PFSK-1 (cell line): ENCODE results near the gene OLFM2.

Source experiments
- FOXP2 ChIP-seq: optimal IDR thresholded peaks from 2 replicates; pipeline ENCODE3; 2011; ENCODE audit warnings: borderline replicate concordance, control low read depth, inconsistent platforms; ENCODE audit not compliant: insufficient read depth; ENCODE audit errors: extremely low read length, extremely low read depth
- POLR2AphosphoS5 ChIP-seq: IDR thresholded peaks from 2 replicates; pipeline ENCODE4 v1.6.1; 2012; ENCODE audit warnings: low read depth, mild to moderate bottlenecking, control low read depth, low read length, moderate library complexity
- SIN3A ChIP-seq: IDR thresholded peaks from 2 replicates; pipeline ENCODE4 v1.6.1; 2012; ENCODE audit warnings: mild to moderate bottlenecking, low read length, moderate library complexity, borderline replicate concordance; ENCODE audit not compliant: insufficient read depth
- TAF1 ChIP-seq: IDR thresholded peaks from 2 replicates; pipeline ENCODE4 v1.6.1; 2012; ENCODE audit warnings: low read length, control low read depth, borderline replicate concordance; ENCODE audit not compliant: insufficient read depth
- TF ChIP-seq, protein P1 (sequence below), 2 experiments: IDR thresholded peaks; 2 replicates each; pipeline versions ENCODE4 v1.6.1 to v1.8.0; 2011 to 2012; ENCODE audit warnings: low read depth in 2 of 2, low read length in 2 of 2, control low read depth in 1 of 2, inconsistent platforms in 1 of 2, mild to moderate bottlenecking in 1 of 2, moderate library complexity in 1 of 2; ENCODE audit not compliant: insufficient read depth in 1 of 2

Gene OLFM2

DNA sequence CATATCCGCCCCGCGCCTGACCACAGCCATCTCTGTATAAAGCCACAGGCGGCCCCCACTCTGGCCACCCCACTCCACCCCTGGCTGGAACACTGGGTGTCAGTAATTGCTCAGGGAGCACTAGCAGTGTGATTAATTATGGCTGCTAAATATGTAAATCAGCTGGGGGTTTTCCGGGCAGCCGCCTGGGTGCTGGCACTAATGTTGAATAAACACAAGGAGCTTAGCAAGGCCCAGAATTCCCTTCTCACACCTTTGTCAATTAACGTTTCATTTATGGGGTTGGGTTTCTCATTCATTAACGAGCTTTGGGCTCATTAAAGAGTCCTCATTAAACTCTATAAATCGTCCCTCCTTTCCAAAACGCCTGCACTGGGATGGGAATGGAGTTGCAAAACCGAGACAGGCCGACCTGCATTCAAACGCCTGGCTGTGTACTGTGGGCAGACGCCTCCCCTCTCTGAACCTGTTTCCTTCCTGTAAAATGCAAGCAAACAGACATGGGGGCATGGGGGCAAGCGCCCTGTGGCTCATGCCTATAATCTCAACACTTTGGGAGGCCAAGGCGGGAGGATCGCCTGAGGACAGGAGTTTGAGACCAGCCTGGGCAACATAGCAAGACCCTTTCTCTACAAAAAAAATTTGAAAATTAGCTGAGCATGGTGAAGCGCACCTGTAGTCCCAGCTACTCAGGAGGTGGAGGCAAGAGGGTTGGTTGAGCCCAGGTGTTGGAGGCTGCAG lies 17.7 kb upstream of the OLFM2 start:
- TF ChIP-seq, protein P1, sequence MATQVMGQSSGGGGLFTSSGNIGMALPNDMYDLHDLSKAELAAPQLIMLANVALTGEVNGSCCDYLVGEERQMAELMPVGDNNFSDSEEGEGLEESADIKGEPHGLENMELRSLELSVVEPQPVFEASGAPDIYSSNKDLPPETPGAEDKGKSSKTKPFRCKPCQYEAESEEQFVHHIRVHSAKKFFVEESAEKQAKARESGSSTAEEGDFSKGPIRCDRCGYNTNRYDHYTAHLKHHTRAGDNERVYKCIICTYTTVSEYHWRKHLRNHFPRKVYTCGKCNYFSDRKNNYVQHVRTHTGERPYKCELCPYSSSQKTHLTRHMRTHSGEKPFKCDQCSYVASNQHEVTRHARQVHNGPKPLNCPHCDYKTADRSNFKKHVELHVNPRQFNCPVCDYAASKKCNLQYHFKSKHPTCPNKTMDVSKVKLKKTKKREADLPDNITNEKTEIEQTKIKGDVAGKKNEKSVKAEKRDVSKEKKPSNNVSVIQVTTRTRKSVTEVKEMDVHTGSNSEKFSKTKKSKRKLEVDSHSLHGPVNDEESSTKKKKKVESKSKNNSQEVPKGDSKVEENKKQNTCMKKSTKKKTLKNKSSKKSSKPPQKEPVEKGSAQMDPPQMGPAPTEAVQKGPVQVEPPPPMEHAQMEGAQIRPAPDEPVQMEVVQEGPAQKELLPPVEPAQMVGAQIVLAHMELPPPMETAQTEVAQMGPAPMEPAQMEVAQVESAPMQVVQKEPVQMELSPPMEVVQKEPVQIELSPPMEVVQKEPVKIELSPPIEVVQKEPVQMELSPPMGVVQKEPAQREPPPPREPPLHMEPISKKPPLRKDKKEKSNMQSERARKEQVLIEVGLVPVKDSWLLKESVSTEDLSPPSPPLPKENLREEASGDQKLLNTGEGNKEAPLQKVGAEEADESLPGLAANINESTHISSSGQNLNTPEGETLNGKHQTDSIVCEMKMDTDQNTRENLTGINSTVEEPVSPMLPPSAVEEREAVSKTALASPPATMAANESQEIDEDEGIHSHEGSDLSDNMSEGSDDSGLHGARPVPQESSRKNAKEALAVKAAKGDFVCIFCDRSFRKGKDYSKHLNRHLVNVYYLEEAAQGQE (IDR thresholded peaks at IDR 0.05; ENCODE audit: insufficient read depth in 1 of 2, low read depth in 2 of 2, low read length in 2 of 2): no peak
- no peak for TF ChIP-seq SIN3A
- TF ChIP-seq POLR2AphosphoS5: no peak
- TF ChIP-seq TAF1: no peak
- TF ChIP-seq FOXP2: no peak

DNA sequence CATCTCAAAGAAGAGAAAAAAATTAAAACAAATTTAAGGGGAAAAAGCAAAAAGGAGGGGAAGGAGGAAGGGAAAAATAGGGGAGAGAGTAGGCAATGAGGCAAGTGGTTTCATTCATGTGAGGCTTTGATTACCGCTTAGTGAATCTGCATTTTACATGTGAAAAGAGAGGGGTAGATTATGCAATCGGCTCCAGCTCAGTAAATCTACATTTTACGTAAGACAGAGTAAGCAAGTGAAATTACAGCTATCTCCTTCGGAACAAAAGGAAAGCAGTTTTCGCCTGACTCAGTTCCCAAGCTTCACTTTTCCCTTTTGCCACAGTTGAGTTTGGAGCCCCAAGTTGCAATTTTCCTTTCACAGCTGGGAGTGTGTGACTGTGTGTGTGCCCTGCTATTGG lies 16.0 kb upstream of the OLFM2 start:
- no peak for TF ChIP-seq POLR2AphosphoS5
- TF ChIP-seq FOXP2: no peak
- TF ChIP-seq, protein P1 (IDR thresholded peaks at IDR 0.05; ENCODE audit: insufficient read depth in 1 of 2, low read depth in 2 of 2, low read length in 2 of 2): no peak
- TF ChIP-seq TAF1: no peak
- TF ChIP-seq SIN3A: no peak

DNA sequence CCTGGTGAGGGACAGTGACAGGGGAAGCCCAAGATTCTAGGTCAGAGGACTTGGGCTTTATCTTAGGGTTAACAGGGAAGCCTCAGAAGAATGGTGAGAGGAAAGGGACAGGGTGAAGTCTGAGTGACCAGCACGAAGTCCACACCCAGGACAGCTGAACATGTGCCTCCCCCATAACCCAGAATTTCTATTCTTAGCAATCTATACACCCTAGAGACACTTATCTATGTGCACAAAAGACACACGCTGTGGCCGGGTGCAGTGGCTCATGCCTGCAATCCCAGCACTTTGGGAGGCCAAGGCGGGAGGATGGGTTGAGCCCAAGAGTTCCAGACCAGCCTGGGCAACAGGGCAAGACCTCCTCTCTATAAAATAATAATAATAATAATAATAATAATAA lies 11.1 kb upstream of the OLFM2 start:
- TF ChIP-seq TAF1: no peak
- TF ChIP-seq, protein P1 (IDR thresholded peaks at IDR 0.05; ENCODE audit: insufficient read depth in 1 of 2, low read depth in 2 of 2, low read length in 2 of 2): no peak
- TF ChIP-seq FOXP2: no peak
- TF ChIP-seq POLR2AphosphoS5: no peak
- no peak for TF ChIP-seq SIN3A

DNA sequence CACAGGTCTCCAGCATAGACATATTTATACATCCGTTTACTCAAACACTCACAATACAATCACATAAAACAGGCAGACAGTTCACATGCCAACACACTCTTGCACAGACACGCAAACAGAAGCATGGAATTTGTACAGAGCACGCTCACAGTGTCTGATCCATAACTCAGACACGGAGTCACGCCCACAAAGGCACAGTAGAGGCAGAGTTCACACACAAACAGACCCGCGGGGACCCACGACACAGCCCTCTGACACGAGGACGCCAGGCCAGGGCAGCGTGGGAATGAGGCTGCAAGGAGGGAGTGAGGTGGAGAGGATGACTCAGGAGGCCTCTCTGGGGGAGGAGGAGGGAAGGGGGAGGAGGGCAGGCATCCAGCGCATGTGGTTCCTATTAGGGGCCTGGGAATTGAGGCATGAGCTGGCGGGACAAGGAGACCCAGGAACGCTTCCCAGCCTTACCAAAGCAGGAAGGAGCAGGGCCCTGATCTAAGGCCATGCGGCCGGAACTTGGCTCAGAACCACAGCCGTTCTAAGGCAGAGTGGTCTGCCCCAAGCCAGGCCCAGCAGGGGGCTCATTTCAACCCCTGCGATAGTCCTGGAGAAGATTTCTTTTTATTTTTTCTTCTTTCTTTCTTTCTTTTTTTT lies 9.1 kb upstream of the OLFM2 start:
- TF ChIP-seq POLR2AphosphoS5 (peak; percentile 44), FOXP2 (peak; percentile 93), TAF1 (no peak), SIN3A (peak; percentile 52; the same call in 1 of the 2 replicates)
- TF ChIP-seq, protein P1 (IDR thresholded peaks at IDR 0.05; ENCODE audit: insufficient read depth in 1 of 2, low read depth in 2 of 2, low read length in 2 of 2): peak; percentile 37 to 71; a peak in 1 of 4 replicates
